T-helper 17 cell (primary cell): ENCODE results near the gene TOMM5. TPM values are rescaled to one million over a fixed set of nuclear protein-coding genes. Genes with fewer than 3 reads are reported as not detected.

Experiments used
- ATAC-seq: fragments of 150-1000 bp; cut with Tn5 transposase; 2 replicates; pipeline ENCODE4 v1.10.0; 2021; ENCODE audit warnings: mild to moderate bottlenecking, moderate library complexity
- DNase-seq, 3 donors: peaks; one replicate each; pipeline versions ENCODE4 v3.0.0 to v3.0.0-alpha.2; 2020 to 2021
- H3K9me3 ChIP-seq: one replicate; pipeline ENCODE4 v1.7.0; 2013; ENCODE audit warnings: low read length, mild to moderate bottlenecking; ENCODE audit not compliant: control insufficient read depth, poor library complexity, severe bottlenecking
- H3K27ac Mint-ChIP-seq: one replicate; pipeline ENCODE4 v1.8.0; 2022; ENCODE audit warnings: mild to moderate bottlenecking, moderate library complexity, mixed read lengths
- H3K27me3 Mint-ChIP-seq: one replicate; pipeline ENCODE4 v1.8.0; 2022; ENCODE audit warnings: mixed read lengths
- H3K36me3 Mint-ChIP-seq: one replicate; pipeline ENCODE4 v1.8.0; 2022; ENCODE audit warnings: low read depth, mixed read lengths
- H3K4me1 Mint-ChIP-seq: one replicate; pipeline ENCODE4 v1.8.0; 2022; ENCODE audit warnings: mild to moderate bottlenecking, mixed read lengths
- H3K4me3 Mint-ChIP-seq: one replicate; pipeline ENCODE4 v1.8.0; 2022; ENCODE audit warnings: mild to moderate bottlenecking, moderate library complexity, mixed read lengths
- total RNA-seq, 4 donors: library from RNA in 2 of 4; stranded (reverse) in 2 of 4; gene quantifications; one replicate each; pipeline ENCODE4 v1.2.3 and lab custom pipeline; 2022 to 2026

Gene TOMM5
- total RNA-seq, 2 donors from 2014 or later: 34.3 to 39.6 TPM

DNA sequence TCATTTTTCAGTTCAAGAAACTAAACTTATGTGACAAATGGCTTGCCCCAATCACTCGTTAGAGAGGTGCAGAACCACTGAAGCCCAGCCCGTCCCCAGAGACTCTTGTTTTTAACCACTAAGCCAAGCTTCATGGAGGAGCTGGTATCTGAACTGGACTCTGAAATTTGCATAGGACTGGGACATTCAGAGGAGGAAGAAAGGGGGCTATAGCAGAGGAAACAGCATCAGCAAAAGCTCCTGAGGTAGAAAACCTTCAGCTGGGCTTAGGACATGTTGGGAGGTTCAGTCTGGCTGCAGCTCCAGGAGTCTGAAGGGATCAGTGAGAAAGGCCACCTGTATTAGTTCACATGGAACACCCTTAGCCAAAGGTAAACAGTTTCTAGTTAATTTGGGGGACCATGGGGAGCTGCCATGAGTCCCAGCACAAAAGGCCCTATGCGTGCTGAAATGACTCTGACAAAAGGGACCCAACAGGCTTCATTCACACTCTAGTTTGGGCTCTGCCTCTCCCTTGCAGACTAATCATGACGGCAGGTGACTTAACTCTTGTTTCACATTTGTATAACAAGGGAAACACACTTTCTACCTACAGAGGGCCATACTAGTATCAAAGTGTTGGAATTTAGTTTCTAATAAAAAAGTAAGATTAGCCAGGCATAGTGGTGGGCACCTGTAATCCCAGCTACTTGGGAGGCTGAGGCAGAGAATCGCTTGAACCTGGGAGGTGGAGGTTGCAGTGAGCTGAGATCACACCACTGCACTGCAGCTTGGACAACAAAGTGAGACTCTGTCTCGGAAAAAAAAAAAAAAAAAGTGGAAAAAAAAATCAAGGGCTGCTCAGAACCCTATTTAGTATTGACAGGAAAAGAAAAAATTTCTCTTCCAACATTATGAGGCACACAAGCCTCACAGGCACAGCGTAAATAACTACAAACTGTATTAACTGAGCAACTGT lies 26.5 kb downstream of the TOMM5 start:
- peaks cover 2% of the 10 kb centered on the region for H3K36me3 Mint-ChIP-seq
- DNase-seq (no peak), ATAC-seq (peak; percentile 33)
- no peaks in the 10 kb centered on the region for H3K9me3 ChIP-seq
- peaks cover 5% of the 10 kb centered on the region for H3K4me1 Mint-ChIP-seq
- no peaks in the 10 kb centered on the region for H3K27me3 Mint-ChIP-seq
- H3K4me3 Mint-ChIP-seq: no peak overlapping the region
- H3K27ac Mint-ChIP-seq: no peak overlapping the region

DNA sequence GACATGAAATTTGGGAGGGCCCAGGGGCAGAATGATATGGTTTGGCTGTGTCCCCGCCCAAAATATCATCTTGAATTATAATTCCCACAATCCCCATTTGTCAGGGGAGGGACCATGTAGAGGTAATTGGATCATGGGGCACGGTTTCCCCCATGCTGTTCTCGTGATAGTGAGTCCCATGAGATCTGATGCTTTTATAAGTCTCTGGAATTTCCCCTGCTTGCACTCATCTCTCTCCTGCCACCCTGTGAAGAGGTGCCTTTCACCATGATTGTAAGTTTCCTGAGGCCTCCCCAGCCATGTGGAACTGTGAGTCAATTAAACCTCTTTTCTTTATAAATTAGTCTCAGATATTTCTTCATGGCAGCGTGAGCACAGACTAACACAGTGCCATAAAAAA lies 27.5 kb downstream of the TOMM5 start:
- ATAC-seq (no peak), DNase-seq (no peak)
- Mint-ChIP-seq H3K4me1 (peaks cover 3% of the 10 kb centered on the region), H3K27me3 (no peaks in the 10 kb centered on the region), H3K4me3 (no peak overlapping the region), H3K27ac (no peak overlapping the region), H3K36me3 (peaks cover 2% of the 10 kb centered on the region)
- H3K9me3 ChIP-seq: no peaks in the 10 kb centered on the region

DNA sequence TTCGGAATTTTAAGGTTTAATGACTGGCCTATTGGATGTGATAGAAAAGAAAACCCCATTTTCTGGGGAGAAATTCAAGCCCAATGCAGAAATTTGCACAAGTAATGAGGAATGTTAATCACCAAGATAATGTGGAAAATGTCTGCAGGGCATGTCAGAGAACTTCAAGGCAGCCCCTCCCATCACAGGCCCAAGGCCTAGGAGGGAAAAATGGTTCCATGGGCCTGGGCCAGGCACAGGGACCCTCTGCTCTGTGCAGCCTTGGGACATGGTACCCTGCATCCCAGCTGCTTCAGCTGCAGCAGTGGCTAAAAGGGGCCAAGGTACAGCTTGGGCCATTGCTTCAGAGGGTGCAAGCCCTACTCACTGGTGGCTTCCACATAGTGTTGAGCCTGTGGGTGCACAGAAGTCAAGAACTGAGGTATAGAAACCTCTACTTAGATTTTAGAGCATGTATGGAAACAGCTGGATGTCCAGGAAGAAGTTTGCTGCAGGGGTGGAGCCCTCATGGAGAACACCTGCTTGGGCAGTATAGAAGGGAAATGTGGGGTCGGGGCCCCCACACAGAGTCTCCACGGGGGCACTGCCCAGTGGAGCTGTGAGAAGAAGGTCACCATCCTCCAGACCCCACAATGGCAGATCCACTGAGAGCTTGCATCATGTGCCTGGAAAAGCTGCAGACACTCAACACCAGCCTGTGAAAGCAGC lies 28.4 kb downstream of the TOMM5 start:
- Mint-ChIP-seq H3K36me3 (peaks cover 2% of the 10 kb centered on the region), H3K4me1 (peaks cover 3% of the 10 kb centered on the region), H3K4me3 (no peak overlapping the region), H3K27ac (no peak overlapping the region), H3K27me3 (no peaks in the 10 kb centered on the region)
- H3K9me3 ChIP-seq: no peaks in the 10 kb centered on the region
- DNase-seq: no peak
- ATAC-seq: no peak

GRCh38 chr9:37562826-37563225 lies 29.6 kb downstream of the TOMM5 start:
- DNase-seq: no peak
- Mint-ChIP-seq H3K36me3 (no peaks in the 10 kb centered on the region), H3K4me1 (peaks cover 5% of the 10 kb centered on the region), H3K4me3 (no peak overlapping the region), H3K27ac (no peak overlapping the region), H3K27me3 (no peaks in the 10 kb centered on the region)
- ATAC-seq: no peak
- no peaks in the 10 kb centered on the region for H3K9me3 ChIP-seq

DNA sequence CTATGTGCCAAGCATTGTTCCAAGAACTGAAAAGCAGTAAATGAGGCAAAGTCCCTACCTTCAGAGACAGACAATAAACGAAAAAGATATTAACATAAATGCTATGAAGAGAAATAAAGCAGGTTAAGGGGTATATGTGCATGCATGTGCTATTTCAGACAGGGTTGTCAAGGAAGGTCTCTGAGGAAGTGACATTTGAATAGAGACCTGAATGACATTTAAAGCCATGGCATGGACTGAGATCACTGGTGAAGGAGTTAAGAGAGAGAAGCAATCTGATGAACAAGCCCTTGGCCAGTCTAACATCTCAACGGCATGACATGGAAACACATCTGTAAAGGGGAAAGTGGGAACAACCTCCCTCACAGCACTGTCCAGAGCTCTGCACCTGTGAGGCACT lies 30.7 kb downstream of the TOMM5 start:
- H3K27ac Mint-ChIP-seq: no peak overlapping the region
- ATAC-seq (no peak), DNase-seq (no peak)
- H3K4me1 Mint-ChIP-seq: peaks cover 5% of the 10 kb centered on the region
- peaks cover 3% of the 10 kb centered on the region for H3K36me3 Mint-ChIP-seq
- H3K9me3 ChIP-seq: no peaks in the 10 kb centered on the region
- no peaks in the 10 kb centered on the region for H3K27me3 Mint-ChIP-seq
- H3K4me3 Mint-ChIP-seq: no peak overlapping the region

DNA sequence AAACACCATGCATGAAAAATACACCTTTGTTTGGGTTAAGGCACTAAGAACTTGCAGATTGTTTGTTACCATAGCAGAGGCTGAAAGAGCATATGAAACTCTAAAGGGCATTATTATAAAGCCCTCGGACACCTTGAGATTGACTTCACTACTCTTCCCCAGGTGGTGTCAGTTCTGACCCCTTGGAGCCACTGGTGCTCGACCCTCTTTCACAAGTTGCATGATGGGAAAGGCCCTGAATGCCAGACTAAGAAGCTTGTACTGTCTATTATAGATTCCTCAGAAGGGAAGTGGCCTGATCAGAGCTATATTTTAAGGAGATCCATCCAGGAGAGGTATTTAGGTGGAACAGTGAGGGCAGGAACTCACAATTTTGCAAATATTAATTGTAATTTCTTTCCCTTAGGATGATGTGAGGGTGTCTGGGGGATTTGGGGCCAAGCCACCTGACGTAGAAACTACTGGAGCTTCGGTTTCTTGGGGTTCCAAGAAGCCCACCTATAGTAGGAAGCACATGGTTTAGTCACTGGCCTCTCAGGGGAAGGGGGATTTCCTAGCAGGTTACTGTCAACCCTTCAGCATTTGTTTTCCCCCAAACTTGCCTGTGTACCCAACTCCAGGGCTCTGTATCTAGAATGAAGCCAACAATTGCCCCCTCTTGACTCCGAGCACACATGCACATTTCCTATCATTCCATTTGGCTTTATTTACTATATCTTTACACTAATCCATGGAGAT lies 32.4 kb downstream of the TOMM5 start:
- H3K36me3 Mint-ChIP-seq: peaks cover 3% of the 10 kb centered on the region
- H3K27me3 Mint-ChIP-seq: no peaks in the 10 kb centered on the region
- peaks cover 5% of the 10 kb centered on the region for H3K4me1 Mint-ChIP-seq
- H3K4me3 Mint-ChIP-seq: no peak overlapping the region
- ATAC-seq: no peak
- H3K27ac Mint-ChIP-seq: no peak overlapping the region
- DNase-seq: no peak
- H3K9me3 ChIP-seq: no peaks in the 10 kb centered on the region

DNA sequence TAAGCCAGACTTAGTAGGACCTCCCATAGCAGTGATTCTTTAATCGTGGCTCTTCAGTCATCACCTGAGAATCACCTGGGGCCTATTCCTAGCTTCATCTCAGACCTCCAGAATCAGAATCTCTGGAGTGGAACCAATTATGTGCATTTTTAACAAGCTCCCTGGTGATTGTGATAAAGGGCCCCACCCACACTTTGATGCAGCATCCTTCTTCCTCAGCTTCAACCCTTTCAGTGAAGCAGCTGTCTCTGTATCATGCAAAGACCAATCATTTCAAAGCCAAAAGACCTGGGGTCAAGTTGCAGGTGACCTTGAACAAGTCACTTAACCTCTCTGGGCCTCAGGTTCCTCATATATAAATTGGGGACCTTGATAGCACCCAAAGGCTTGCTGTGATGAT lies 33.3 kb downstream of the TOMM5 start:
- DNase-seq: no peak
- no peak overlapping the region for H3K4me3 Mint-ChIP-seq
- H3K9me3 ChIP-seq: no peaks in the 10 kb centered on the region
- H3K27me3 Mint-ChIP-seq: no peaks in the 10 kb centered on the region
- ATAC-seq: no peak
- H3K27ac Mint-ChIP-seq: no peak overlapping the region
- peaks cover 5% of the 10 kb centered on the region for H3K4me1 Mint-ChIP-seq
- H3K36me3 Mint-ChIP-seq: peaks cover 3% of the 10 kb centered on the region

DNA sequence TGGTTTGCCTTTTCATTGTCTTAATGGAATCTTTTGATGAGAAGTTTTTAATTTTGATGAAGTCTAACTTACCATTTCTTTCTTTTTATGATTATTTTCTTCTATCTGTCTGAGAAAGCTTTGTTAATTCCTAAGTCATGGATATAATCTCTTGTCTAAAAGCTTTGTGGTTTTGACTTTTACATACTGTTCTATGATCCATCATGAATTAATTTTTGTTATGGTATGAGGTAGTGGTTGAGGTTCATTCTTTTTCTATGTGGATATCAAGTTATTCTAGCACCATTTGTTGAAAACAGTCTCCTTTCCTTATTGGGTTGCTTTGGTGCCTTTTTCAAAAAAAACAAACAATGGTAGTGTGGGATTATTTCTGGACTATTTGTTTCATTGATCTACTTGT lies 36.6 kb downstream of the TOMM5 start:
- H3K4me3 Mint-ChIP-seq: no peak overlapping the region
- DNase-seq (no peak), ATAC-seq (no peak)
- peaks cover 5% of the 10 kb centered on the region for H3K4me1 Mint-ChIP-seq
- peaks cover 3% of the 10 kb centered on the region for H3K36me3 Mint-ChIP-seq
- no peak overlapping the region for H3K27ac Mint-ChIP-seq
- H3K9me3 ChIP-seq: no peaks in the 10 kb centered on the region
- no peaks in the 10 kb centered on the region for H3K27me3 Mint-ChIP-seq

DNA sequence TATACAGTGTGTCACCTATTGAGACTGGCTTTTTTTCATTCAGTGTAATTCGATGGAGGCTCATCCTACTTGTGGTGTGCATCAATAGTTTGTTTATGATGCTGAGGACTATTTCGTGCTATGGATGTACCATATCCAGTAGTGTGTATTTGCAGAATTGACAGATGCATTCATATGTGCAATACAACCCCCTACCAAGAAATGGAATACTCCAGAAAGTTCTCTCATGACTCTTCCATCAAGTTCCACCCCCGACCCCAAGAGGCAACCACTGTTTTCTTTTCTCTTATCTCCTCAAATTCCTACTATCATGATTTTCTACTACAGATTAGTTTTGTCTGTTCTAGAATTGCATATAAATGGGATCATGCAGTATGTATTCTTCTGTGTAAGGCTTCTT lies 38.1 kb downstream of the TOMM5 start:
- no peaks in the 10 kb centered on the region for H3K27me3 Mint-ChIP-seq

GRCh38 chr9:37551888-37552287 lies 40.5 kb downstream of the TOMM5 start:
- peak overlapping the region; percentile 47 for H3K27ac Mint-ChIP-seq
- no peaks in the 10 kb centered on the region for H3K36me3 Mint-ChIP-seq
- ATAC-seq: no peak
- H3K9me3 ChIP-seq: no peaks in the 10 kb centered on the region
- no peak for DNase-seq
- H3K4me1 Mint-ChIP-seq: peaks cover 12% of the 10 kb centered on the region
- H3K27me3 Mint-ChIP-seq: no peaks in the 10 kb centered on the region
- H3K4me3 Mint-ChIP-seq: no peak overlapping the region

More for the DNA sequence above, 38.1 kb downstream of the TOMM5 start:
- DNase-seq: no peak
- Mint-ChIP-seq H3K4me1 (peaks cover 10% of the 10 kb centered on the region), H3K36me3 (peaks cover 3% of the 10 kb centered on the region), H3K4me3 (no peak overlapping the region), H3K27ac (no peak overlapping the region)
- ATAC-seq: no peak
- H3K9me3 ChIP-seq: no peaks in the 10 kb centered on the region

GRCh38 chr9:37551468-37551867 lies 40.9 kb downstream of the TOMM5 start:
- no peaks in the 10 kb centered on the region for H3K36me3 Mint-ChIP-seq
- DNase-seq (no peak), ATAC-seq (no peak)
- no peak overlapping the region for H3K4me3 Mint-ChIP-seq
- no peaks in the 10 kb centered on the region for H3K27me3 Mint-ChIP-seq
- peak overlapping the region; percentile 47 for H3K27ac Mint-ChIP-seq
- H3K9me3 ChIP-seq: no peaks in the 10 kb centered on the region
- H3K4me1 Mint-ChIP-seq: peaks cover 12% of the 10 kb centered on the region

DNA sequence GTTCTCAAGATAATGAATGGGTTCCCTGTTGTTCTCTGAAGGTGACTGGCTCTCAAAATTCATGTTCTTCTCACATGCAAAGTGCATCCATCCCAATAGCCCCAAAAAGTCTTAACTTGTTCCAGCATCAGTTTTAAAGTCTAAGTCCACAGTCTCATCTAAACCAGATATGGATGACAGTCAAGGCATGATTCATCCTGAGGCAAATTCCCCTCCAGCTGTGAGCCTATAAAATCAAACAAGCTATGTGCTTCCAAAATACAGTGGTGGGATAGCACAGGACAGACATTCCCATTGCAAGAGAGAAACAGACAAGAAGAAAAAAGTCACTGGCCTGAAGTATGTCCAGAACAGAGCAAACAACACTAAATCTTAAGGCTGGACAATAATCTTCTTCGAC lies 41.6 kb downstream of the TOMM5 start:
- DNase-seq: no peak
- H3K36me3 Mint-ChIP-seq: no peaks in the 10 kb centered on the region
- no peak overlapping the region for H3K4me3 Mint-ChIP-seq

DNA sequence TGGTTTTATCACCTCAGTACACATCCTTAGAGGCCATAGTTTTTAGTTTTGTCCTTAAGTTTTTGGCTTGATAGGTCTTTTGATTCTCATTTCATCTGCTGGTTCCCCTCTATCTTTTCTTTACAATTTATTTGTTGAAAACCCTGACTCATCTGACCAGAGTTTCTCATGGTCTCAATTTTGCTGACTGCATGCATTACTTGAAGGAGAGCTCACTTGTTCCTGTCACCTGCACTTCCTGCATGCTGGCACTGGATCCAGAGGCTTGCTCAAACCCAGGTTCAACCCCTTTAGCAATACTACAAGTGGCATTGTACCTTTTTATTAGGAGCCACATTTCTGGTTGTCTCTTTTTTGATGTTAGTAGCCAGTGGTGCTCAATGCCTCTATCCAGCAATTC lies 42.9 kb downstream of the TOMM5 start:
- no peaks in the 10 kb centered on the region for H3K9me3 ChIP-seq
- Mint-ChIP-seq H3K4me1 (peaks cover 12% of the 10 kb centered on the region), H3K4me3 (peak overlapping the region; percentile 25), H3K27ac (peak overlapping the region; percentile 86), H3K36me3 (no peaks in the 10 kb centered on the region), H3K27me3 (no peaks in the 10 kb centered on the region)
- DNase-seq (no peak), ATAC-seq (no peak)

More for the DNA sequence above, 41.6 kb downstream of the TOMM5 start:
- H3K9me3 ChIP-seq: no peaks in the 10 kb centered on the region
- no peak overlapping the region for H3K27ac Mint-ChIP-seq
- H3K4me1 Mint-ChIP-seq: peaks cover 12% of the 10 kb centered on the region
- no peak for ATAC-seq
- H3K27me3 Mint-ChIP-seq: no peaks in the 10 kb centered on the region
